GM19035 (cell line): ENCODE data around the gene CDK14.

Experiments used
- ATAC-seq: cut with Tn5 transposase; IDR thresholded peaks from one replicate; pipeline ENCODE4 v1.9.1; 2021; ENCODE audit not compliant: unreplicated experiment

Gene CDK14

GRCh38 chr7:90835861-90836260, 239.7 kb downstream of the CDK14 start:
- ATAC-seq = no peak

GRCh38 chr7:90836937-90837336, 240.8 kb downstream of the CDK14 start:
- ATAC-seq = no peak

GRCh38 chr7:90838799-90839198, 242.7 kb downstream of the CDK14 start:
- no peak for ATAC-seq

GRCh38 chr7:90839316-90839715, 243.2 kb downstream of the CDK14 start:
- ATAC-seq = no peak

GRCh38 chr7:90839727-90840291, 243.7 kb downstream of the CDK14 start:
- ATAC-seq = no peak

GRCh38 chr7:90841759-90842429, 245.8 kb downstream of the CDK14 start:
- no peak for ATAC-seq

GRCh38 chr7:90842430-90842788, 246.3 kb downstream of the CDK14 start:
- ATAC-seq = no peak

GRCh38 chr7:90843472-90843871, 247.4 kb downstream of the CDK14 start:
- no peak for ATAC-seq

- no peak for ATAC-seq
Observed at GRCh38 chr7:90844421-90844820, 248.3 kb downstream of the CDK14 start.

GRCh38 chr7:90846192-90846591, 250.1 kb downstream of the CDK14 start:
- no peak for ATAC-seq

- ATAC-seq = no peak
Observed at GRCh38 chr7:90850066-90850465, 253.9 kb downstream of the CDK14 start.

GRCh38 chr7:90850471-90850870, 254.3 kb downstream of the CDK14 start:
- ATAC-seq = no peak

- ATAC-seq = no peak
Observed at GRCh38 chr7:90853205-90853604, 257.1 kb downstream of the CDK14 start.

- ATAC-seq = no peak
Observed at GRCh38 chr7:90856351-90857070, 260.4 kb downstream of the CDK14 start.

GRCh38 chr7:90857603-90858002, 261.5 kb downstream of the CDK14 start:
- no peak for ATAC-seq

- peak; percentile 52 for ATAC-seq
Observed at GRCh38 chr7:90858546-90858945, 262.4 kb downstream of the CDK14 start.

GRCh38 chr7:90859521-90859920, 263.4 kb downstream of the CDK14 start:
- no peak for ATAC-seq

- ATAC-seq = no peak
Observed at GRCh38 chr7:90864088-90864487, 268.0 kb downstream of the CDK14 start.

- no peak for ATAC-seq
Observed at GRCh38 chr7:90869335-90869734, 273.2 kb downstream of the CDK14 start.

GRCh38 chr7:90876701-90877100, 280.6 kb downstream of the CDK14 start:
- no peak for ATAC-seq

GRCh38 chr7:90877201-90877600, 281.1 kb downstream of the CDK14 start:
- ATAC-seq = no peak

- no peak for ATAC-seq
Observed at GRCh38 chr7:90879924-90880323, 283.8 kb downstream of the CDK14 start.
